Mucosa of rectum (tissue), 2 donors: ENCODE measurements around the gene GATAD2B.

ENCODE experiments used
- H3K27ac ChIP-seq, 2 donors: one replicate each; pipeline ENCODE4 v1.7.0; 2013; ENCODE audit warnings: inconsistent platforms in 2 of 2, low read depth in 2 of 2, low read length in 2 of 2
- H3K27me3 ChIP-seq, 2 donors: one replicate each; pipeline ENCODE4 v1.7.0; 2013; ENCODE audit warnings: low read length in 2 of 2; ENCODE audit not compliant: control insufficient read depth in 2 of 2, insufficient read depth in 2 of 2
- H3K36me3 ChIP-seq, 2 donors: one replicate each; pipeline ENCODE4 v1.7.0; 2013; ENCODE audit warnings: low read length in 2 of 2; ENCODE audit not compliant: control insufficient read depth in 2 of 2, insufficient read depth in 2 of 2
- H3K4me1 ChIP-seq, 2 donors: one replicate each; pipeline ENCODE4 v1.7.0; 2013; ENCODE audit warnings: low read length in 2 of 2, mild to moderate bottlenecking in 1 of 2; ENCODE audit not compliant: control insufficient read depth in 2 of 2, insufficient read depth in 2 of 2
- H3K4me3 ChIP-seq, 2 donors: one replicate each; pipeline ENCODE4 v1.7.0; 2013; ENCODE audit warnings: low read length in 2 of 2
- H3K9ac ChIP-seq, 2 donors: one replicate each; pipeline ENCODE4 v1.7.0; 2013; ENCODE audit warnings: low read length in 2 of 2, low read depth in 1 of 2, mild to moderate bottlenecking in 1 of 2
- H3K9me3 ChIP-seq, 2 donors: one replicate each; pipeline ENCODE4 v1.7.0; 2013; ENCODE audit warnings: low read length in 2 of 2; ENCODE audit not compliant: control insufficient read depth in 2 of 2
- donor health status: healthy.
- donor health status: Normal muscosa, but diverticular disease.

Gene GATAD2B

GRCh38 chr1:153922972-153923925 lies at the start of gene GATAD2B:
TSS of gene GATAD2B (minus strand) at chr1:153922972. CDS start at chr1:153828347, 94,625 bp downstream.
- peak within 1 kb of the TSS; percentile 76 to 97 for H3K9ac ChIP-seq
- H3K27ac ChIP-seq: peak within 1 kb of the TSS; percentile 89
- H3K4me3 ChIP-seq: peak within 1 kb of the TSS; percentile 88 to 97
- H3K36me3 ChIP-seq: no peaks in the 10 kb centered on the region
- no peaks in the 10 kb centered on the region for H3K27me3 ChIP-seq
- peaks cover 26 to 29% of the 10 kb centered on the region in 2 donors for H3K4me1 ChIP-seq
- no peaks in the 10 kb centered on the region for H3K9me3 ChIP-seq

DNA sequence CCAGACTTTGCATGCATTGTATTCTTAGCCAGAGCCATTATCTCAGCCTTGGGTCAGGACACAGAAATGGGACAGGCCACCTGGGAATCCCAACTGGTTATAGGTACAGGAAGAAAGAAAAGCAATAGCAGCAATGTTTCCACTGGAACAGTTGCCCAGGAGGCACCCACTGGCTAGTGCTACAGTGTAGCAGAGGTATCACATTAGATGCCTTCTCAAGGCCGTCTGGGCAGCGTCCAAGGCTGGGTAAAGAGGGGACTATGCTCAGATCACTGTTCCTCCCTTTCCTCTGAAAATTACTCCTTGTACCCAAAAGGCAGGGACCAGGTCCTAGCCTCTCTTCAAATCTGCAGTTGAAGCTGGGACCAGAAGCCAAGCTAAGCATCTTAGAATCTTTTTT lies 47.6 kb upstream of the GATAD2B start:
- Histone ChIP-seq H3K9me3 (no peaks in the 10 kb centered on the region), H3K4me3 (no peak overlapping the region), H3K9ac (no peak overlapping the region), H3K27me3 (no peaks in the 10 kb centered on the region), H3K27ac (no peak overlapping the region), H3K36me3 (peaks cover 22 to 23% of the 10 kb centered on the region in 2 donors), H3K4me1 (peaks cover 4 to 23% of the 10 kb centered on the region in 2 donors)

- Histone ChIP-seq H3K27ac (no peak overlapping the region), H3K36me3 (peaks cover 12 to 13% of the 10 kb centered on the region in 2 donors), H3K27me3 (no peaks in the 10 kb centered on the region), H3K4me1 (peaks cover 8 to 28% of the 10 kb centered on the region in 2 donors), H3K9me3 (no peaks in the 10 kb centered on the region), H3K4me3 (peak overlapping the region in 1 of 2 donors; percentile 94), H3K9ac (peak overlapping the region in 1 of 2 donors; percentile 87)
Measured at GRCh38 chr1:153968972-153969371, 46.2 kb upstream of the GATAD2B start.

- peak overlapping the region; percentile 87 to 91 for H3K9ac ChIP-seq
- H3K27me3 ChIP-seq: no peaks in the 10 kb centered on the region
- H3K36me3 ChIP-seq: peaks cover 7 to 8% of the 10 kb centered on the region in 2 donors
- peak overlapping the region; percentile 81 to 94 for H3K4me3 ChIP-seq
- peak overlapping the region; percentile 92 to 94 for H3K27ac ChIP-seq
- peaks cover 9 to 30% of the 10 kb centered on the region in 2 donors for H3K4me1 ChIP-seq
- H3K9me3 ChIP-seq: no peaks in the 10 kb centered on the region
Measured at GRCh38 chr1:153968408-153968807, 45.6 kb upstream of the GATAD2B start.

GRCh38 chr1:153968000-153968363 lies 45.2 kb upstream of the GATAD2B start:
- H3K4me1 ChIP-seq: peaks cover 10 to 33% of the 10 kb centered on the region in 2 donors
- H3K27me3 ChIP-seq: no peaks in the 10 kb centered on the region
- peak overlapping the region; percentile 81 to 94 for H3K4me3 ChIP-seq
- no peaks in the 10 kb centered on the region for H3K9me3 ChIP-seq
- H3K27ac ChIP-seq: peak overlapping the region; percentile 92 to 94
- H3K36me3 ChIP-seq: peaks cover 2 to 5% of the 10 kb centered on the region in 2 donors
- H3K9ac ChIP-seq: peak overlapping the region; percentile 87 to 91

DNA sequence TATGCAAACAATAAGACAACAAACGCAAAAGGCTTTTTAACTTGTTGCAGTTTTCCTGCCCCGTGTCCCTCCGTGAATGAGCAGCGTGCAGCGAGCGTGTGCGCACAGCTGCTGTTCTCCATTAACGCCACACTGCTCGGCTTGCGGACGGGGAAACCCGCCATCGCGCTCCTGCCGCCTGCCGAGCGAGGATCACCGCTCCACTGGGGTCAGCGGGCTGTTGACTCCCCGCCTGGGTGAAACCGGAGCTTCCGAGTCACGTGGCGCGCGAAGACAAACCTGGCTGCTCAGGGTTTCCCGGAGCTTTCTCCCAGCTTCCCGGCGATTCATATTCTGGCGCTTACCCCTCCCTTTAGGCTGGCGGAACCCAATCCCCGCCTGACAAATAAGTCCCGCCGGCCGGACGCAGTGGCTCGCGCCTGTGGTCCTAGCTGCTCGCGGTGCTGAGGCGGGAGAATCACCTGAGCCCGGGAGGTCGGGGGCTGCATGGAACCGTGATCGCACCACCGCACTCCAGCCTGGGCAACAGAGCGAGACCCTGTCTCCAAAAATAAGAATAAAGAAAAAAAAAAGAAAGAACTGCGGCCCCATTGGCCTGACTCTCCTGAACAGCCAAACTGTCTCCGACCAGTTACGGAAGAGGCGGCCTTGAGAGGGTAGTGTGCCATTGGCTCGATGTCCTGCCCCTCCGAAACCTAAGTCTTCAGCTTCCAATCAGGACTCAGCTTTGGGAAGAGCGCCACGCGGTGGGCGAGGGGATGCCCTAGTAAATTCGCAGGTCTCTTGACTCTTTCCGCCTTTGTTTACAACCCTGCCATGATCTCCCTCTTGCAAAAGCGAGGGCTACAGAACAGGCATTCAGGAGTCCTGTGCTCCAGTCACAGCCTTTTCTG lies 44.6 kb upstream of the GATAD2B start, which contains the start of gene CREB3L4:
Gene CREB3L4, plus strand, starts transcription at position 796 of the 893 bp plus-strand sequence. CDS start 624 bp downstream, outside the sequence.
- no peaks in the 10 kb centered on the region for H3K9me3 ChIP-seq
- H3K27ac ChIP-seq: peak within 1 kb of the TSS; percentile 92 to 94
- no peaks in the 10 kb centered on the region for H3K36me3 ChIP-seq
- peaks cover 17 to 39% of the 10 kb centered on the region in 2 donors for H3K4me1 ChIP-seq
- peak within 1 kb of the TSS; percentile 81 to 94 for H3K4me3 ChIP-seq
- H3K27me3 ChIP-seq: no peaks in the 10 kb centered on the region
- peak within 1 kb of the TSS; percentile 87 to 91 for H3K9ac ChIP-seq

DNA sequence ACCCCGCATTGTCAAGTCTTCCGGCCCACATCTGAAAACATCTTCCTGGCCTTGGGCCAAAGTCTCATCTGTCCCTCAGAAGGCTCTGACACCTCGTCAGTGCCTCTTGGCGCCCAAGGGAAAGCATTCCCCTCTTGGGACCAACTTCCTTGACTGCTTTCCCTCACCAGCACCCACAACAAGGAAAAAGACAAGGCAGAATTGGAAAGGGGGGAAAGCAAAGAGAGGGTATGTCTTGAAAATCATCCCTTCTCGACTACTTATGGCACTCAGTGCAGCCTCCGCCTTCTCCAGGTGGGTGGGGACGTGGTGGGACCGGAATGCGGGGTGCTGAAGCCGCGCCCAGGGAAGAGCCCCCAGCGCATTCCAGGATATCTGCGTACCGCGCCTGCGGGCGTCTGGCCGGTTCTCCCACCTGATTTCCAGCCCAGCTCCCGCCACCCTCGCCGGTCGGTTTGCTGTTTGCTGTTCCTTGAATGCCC lies 41.1 kb upstream of the GATAD2B start:
- Histone ChIP-seq H3K27me3 (no peaks in the 10 kb centered on the region), H3K4me3 (peak overlapping the region; percentile 81 to 96), H3K9me3 (no peaks in the 10 kb centered on the region), H3K9ac (peak overlapping the region; percentile 93 to 97), H3K36me3 (peaks cover 6 to 10% of the 10 kb centered on the region in 2 donors), H3K27ac (peak overlapping the region; percentile 89 to 95), H3K4me1 (peaks cover 31 to 45% of the 10 kb centered on the region in 2 donors)

- Histone ChIP-seq H3K4me1 (peaks cover 34 to 42% of the 10 kb centered on the region in 2 donors), H3K9ac (peak within 1 kb of the TSS; percentile 93 to 98), H3K4me3 (peak within 1 kb of the TSS; percentile 81 to 96), H3K9me3 (no peaks in the 10 kb centered on the region), H3K27me3 (no peaks in the 10 kb centered on the region), H3K36me3 (peaks cover 6 to 10% of the 10 kb centered on the region in 2 donors), H3K27ac (peak within 1 kb of the TSS; percentile 89 to 95)
Measured at GRCh38 chr1:153963030-153963849, 40.5 kb upstream of the GATAD2B start, which contains the start of gene SLC39A1. TSS of gene SLC39A1 (minus strand) at chr1:153963537. CDS start at chr1:153962715, 822 bp downstream.
